ENCODE data around the gene CCDC8.

- TF ChIP-seq CTCF (IDR thresholded peaks at IDR 0.05) = no peak
- no peak for TF ChIP-seq POLR2A (IDR thresholded peaks at IDR 0.05)
These were observed 12.7 kb upstream of the CCDC8 start for GRCh38 chr19:46426035-46426505.
